ENCODE results near the gene ACTL9. TPM values are rescaled to one million over a fixed set of nuclear protein-coding genes. Genes with fewer than 3 reads are reported as not detected.
"Not testable (repeated sequence)": the region's sequence is repeated elsewhere in the genome, so short reads cannot be mapped to it uniquely, and the experiment has no call there.

Gene ACTL9, protein sequence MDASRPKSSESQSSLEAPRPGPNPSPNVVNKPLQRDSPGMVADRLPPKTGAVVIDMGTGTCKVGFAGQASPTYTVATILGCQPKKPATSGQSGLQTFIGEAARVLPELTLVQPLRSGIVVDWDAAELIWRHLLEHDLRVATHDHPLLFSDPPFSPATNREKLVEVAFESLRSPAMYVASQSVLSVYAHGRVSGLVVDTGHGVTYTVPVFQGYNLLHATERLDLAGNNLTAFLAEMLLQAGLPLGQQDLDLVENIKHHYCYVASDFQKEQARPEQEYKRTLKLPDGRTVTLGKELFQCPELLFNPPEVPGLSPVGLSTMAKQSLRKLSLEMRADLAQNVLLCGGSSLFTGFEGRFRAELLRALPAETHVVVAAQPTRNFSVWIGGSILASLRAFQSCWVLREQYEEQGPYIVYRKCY
- total RNA-seq (not detected), polyA plus RNA-seq (not detected)

DNA sequence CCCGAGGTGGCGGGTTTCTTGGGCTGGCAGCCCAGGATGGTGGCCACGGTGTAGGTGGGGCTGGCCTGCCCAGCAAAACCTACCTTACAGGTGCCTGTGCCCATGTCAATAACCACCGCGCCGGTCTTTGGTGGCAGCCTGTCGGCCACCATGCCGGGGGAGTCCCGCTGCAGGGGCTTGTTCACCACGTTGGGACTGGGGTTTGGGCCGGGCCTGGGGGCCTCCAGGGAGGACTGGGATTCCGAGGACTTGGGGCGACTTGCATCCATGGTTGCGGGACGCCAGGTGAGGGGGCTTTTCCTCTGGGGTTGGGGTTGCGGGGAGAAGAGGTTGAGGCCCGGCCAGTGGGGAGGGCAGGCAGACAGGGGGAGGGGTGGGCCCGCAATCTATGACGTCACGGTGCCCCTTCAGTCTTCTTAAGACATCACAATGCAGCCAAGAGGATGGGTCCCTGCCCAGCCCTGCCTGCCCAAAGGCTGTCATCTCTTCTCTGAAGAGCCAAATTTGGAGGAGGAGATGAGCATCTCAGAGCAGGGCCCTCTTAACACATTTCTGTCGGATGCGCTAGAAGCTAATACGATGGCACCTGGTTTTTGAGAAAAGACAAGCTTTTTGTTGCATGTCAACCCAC lies at the start of gene ACTL9:
TSS of gene ACTL9 (minus strand) at position 363 of the 631 bp plus-strand sequence. CDS start at position 269, 94 bp downstream.
- Histone ChIP-seq H3K27ac (no peak within 1 kb of the TSS), H3K9me3 (no peaks in the 10 kb centered on the region), H3K27me3 (peaks cover 0 to 67% (median 4%) of the 10 kb centered on the region in 3 donors), H3K4me1 (no peaks in the 10 kb centered on the region), H3K4me3 (no peak within 1 kb of the TSS), H3K36me3 (no peaks in the 10 kb centered on the region)
- intact Hi-C loops (cut with DNase I), result no loop called here
- no peak for DNase-seq
- 68 to 72% methylated on average over 23 of the region's 23 CpGs for WGBS, 2 donors
- no peak for TF ChIP-seq EP300 (IDR thresholded peaks at IDR 0.05)
- TF ChIP-seq POLR2A (IDR thresholded peaks at IDR 0.05), result no peak
- TF ChIP-seq POLR2AphosphoS5 (IDR thresholded peaks at IDR 0.05), result no peak
- TF ChIP-seq, protein P1, sequence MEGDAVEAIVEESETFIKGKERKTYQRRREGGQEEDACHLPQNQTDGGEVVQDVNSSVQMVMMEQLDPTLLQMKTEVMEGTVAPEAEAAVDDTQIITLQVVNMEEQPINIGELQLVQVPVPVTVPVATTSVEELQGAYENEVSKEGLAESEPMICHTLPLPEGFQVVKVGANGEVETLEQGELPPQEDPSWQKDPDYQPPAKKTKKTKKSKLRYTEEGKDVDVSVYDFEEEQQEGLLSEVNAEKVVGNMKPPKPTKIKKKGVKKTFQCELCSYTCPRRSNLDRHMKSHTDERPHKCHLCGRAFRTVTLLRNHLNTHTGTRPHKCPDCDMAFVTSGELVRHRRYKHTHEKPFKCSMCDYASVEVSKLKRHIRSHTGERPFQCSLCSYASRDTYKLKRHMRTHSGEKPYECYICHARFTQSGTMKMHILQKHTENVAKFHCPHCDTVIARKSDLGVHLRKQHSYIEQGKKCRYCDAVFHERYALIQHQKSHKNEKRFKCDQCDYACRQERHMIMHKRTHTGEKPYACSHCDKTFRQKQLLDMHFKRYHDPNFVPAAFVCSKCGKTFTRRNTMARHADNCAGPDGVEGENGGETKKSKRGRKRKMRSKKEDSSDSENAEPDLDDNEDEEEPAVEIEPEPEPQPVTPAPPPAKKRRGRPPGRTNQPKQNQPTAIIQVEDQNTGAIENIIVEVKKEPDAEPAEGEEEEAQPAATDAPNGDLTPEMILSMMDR (IDR thresholded peaks at IDR 0.05), result no peak

DNA sequence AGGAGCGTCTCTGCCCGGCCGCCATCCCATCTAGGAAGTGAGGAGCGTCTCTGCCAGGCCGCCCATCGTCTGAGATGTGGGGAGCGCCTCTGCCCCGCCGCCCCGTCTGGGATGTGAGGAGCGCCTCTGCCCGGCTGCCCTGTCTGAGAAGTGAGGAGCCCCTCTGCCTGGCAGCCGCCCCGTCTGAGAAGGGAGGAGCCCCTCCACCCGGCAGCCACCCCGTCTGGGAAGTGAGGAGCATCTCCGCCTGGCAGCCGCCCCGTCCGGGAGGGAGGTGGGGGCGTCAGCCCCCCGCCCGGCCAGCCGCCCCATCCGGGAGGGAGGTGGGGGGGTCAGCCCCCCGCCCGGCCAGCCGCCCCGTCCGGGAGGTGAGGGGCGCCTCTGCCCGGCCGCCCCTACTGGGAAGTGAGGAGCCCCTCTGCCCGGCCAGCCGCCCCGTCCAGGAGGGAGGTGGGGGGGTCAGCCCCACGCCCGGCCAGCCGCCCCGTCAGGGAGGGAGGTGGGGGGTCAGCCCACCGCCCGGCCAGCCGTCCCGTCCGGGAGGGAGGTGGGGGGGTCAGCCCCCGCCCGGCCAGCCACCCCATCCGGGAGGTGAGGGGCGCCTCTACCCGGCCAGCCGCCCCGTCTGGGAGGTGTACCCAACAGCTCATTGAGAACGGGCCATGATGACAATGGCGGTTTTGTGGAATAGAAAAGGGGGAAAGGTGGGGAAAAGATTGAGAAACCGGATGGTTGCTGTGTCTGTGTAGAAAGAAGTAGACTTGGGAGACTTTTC lies 40.9 kb upstream of the ACTL9 start:
- H3K27me3 ChIP-seq; H3K4me1 ChIP-seq; H3K9me3 ChIP-seq; H3K36me3 ChIP-seq; DNase-seq; H3K27ac ChIP-seq; H3K4me3 ChIP-seq; intact Hi-C loops (cut with DNase I): not testable (repeated sequence)
- WGBS, 2 donors, result 94 to 95% methylated on average over 37 to 45 of the region's 55 CpGs

DNA sequence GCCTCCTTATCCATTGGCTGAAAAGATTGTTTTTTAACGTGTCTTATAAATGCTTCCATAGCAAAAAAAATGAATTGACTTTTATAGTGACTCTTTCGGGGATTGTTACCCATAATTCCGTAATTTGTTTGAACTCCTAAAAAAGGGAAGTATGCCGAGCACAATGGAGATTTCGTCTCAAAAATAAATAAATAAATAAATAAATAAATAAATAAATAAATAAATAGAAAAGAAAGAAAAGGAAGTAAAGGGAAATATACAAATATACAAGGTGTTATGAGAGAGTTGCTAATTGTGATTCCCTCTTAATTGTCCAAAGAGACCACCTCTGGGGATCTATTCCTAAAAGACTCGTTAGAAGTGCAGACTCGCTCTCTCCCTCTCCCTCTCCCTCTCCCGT lies 39.8 kb upstream of the ACTL9 start:
- TF ChIP-seq, protein P1 (IDR thresholded peaks at IDR 0.05), result no peak
- TF ChIP-seq EP300 (IDR thresholded peaks at IDR 0.05) (no peak), POLR2AphosphoS5 (IDR thresholded peaks at IDR 0.05) (no peak), POLR2A (IDR thresholded peaks at IDR 0.05) (no peak)
- Histone ChIP-seq H3K27me3 (no peaks in the 10 kb centered on the region), H3K4me3 (no peak overlapping the region), H3K36me3 (no peaks in the 10 kb centered on the region), H3K4me1 (no peaks in the 10 kb centered on the region), H3K27ac (no peak overlapping the region), H3K9me3 (peaks cover 0 to 2% (median 0%) of the 10 kb centered on the region in 4 donors)
- 78 to 82% methylated on average over 8 of the region's 8 CpGs for WGBS, 2 donors
- no peak for DNase-seq
- intact Hi-C loops (cut with DNase I), result no loop called here

DNA sequence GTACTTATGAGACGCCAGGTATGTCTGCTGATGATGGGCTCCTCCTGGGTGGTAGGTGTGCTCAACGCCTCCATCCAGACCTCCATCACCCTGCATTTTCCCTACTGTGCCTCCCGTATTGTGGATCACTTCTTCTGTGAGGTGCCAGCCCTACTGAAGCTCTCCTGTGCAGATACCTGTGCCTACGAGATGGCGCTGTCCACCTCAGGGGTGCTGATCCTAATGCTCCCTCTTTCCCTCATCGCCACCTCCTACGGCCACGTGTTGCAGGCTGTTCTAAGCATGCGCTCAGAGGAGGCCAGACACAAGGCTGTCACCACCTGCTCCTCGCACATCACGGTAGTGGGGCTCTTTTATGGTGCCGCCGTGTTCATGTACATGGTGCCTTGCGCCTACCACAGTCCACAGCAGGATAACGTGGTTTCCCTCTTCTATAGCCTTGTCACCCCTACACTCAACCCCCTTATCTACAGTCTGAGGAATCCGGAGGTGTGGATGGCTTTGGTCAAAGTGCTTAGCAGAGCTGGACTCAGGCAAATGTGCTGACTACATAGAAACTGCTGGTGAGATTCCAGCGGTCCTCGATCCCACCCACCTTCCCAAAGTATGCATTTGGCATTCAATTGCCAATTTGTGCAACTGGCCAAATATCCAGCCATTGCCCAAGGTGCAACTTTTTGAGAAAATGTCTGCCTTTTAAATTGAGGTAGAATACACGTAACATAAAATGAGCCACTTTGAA lies 33.0 kb upstream of the ACTL9 start:
- Histone ChIP-seq H3K27me3 (no peaks in the 10 kb centered on the region), H3K4me1 (no peaks in the 10 kb centered on the region), H3K9me3 (no peaks in the 10 kb centered on the region), H3K27ac (no peak overlapping the region), H3K36me3 (no peaks in the 10 kb centered on the region), H3K4me3 (no peak overlapping the region)
- TF ChIP-seq POLR2A (IDR thresholded peaks at IDR 0.05) (no peak), POLR2AphosphoS5 (IDR thresholded peaks at IDR 0.05) (no peak), EP300 (IDR thresholded peaks at IDR 0.05) (no peak)
- TF ChIP-seq, protein P1 (IDR thresholded peaks at IDR 0.05), result no peak
- WGBS, 2 donors, result 71% methylated on average over 19 of the region's 19 CpGs
- DNase-seq, result no peak
- intact Hi-C loops (cut with DNase I), result no loop called here
